ENCODE results near the gene SELENOF. TPM values are rescaled to one million over a fixed set of nuclear protein-coding genes. Genes with fewer than 3 reads are reported as not detected.

SELENOF gene
- total and polyA plus RNA-seq, 2 of the 13 experiments (the other 11 are each of a cell fraction or from before 2014, with no cell fraction given), result 133 to 163 TPM

GRCh38 chr1:86913896-86914600 lies at the start of gene SELENOF (continued):
- TF ChIP-seq HMGXB3 (CRISPR knock-in tag; IDR thresholded peaks at IDR 0.05; ENCODE audit: borderline replicate concordance), result peak; percentile 98
- TF ChIP-seq ZNF614 (CRISPR knock-in tag; IDR thresholded peaks at IDR 0.05; ENCODE audit: borderline replicate concordance), result no peak
- no peak for TF ChIP-seq MXD4 (CRISPR knock-in tag; IDR thresholded peaks at IDR 0.05)
- no peak; the same call in 1 of the 2 replicates for TF ChIP-seq RXRB (CRISPR knock-in tag; IDR thresholded peaks at IDR 0.05; ENCODE audit: borderline replicate concordance)
- peak; percentile 79 for TF ChIP-seq NFYB (CRISPR knock-in tag; IDR thresholded peaks at IDR 0.05)
- TF ChIP-seq KDM3A (CRISPR knock-in tag; IDR thresholded peaks at IDR 0.05; ENCODE audit: low read depth), result no peak
- TF ChIP-seq BHLHE40 (IDR thresholded peaks at IDR 0.05; ENCODE audit: low read length), result no peak
- TF ChIP-seq PCBP1 (IDR thresholded peaks at IDR 0.05; ENCODE audit: borderline replicate concordance, low read depth, low read length), result no peak
- TF ChIP-seq MXD3 (CRISPR knock-in tag; IDR thresholded peaks at IDR 0.05), result no peak
- TF ChIP-seq TMF1 (CRISPR knock-in tag; IDR thresholded peaks at IDR 0.05; ENCODE audit: low read depth), result no peak
- TF ChIP-seq ELF4 (CRISPR knock-in tag; IDR thresholded peaks at IDR 0.05; ENCODE audit: borderline replicate concordance), result no peak
- 0 out of 2 replicates have a peak, but pooled peaks have one; percentile 36 for TF ChIP-seq ZNF281 (CRISPR knock-in tag; IDR thresholded peaks at IDR 0.05; ENCODE audit: borderline replicate concordance)
- TF ChIP-seq ZNF350 (CRISPR knock-in tag; IDR thresholded peaks at IDR 0.05; ENCODE audit: borderline replicate concordance, low read depth), result peak; percentile 74; the same call in 1 of the 2 replicates
- TF ChIP-seq ZNF160 (CRISPR knock-in tag; IDR thresholded peaks at IDR 0.05), result no peak
- no peak; the same call in 1 of the 2 replicates for TF ChIP-seq SAFB2 (CRISPR knock-in tag; IDR thresholded peaks at IDR 0.05; ENCODE audit: borderline replicate concordance, low read depth)
- TF ChIP-seq MTA3 (CRISPR knock-in tag; IDR thresholded peaks at IDR 0.05), result no peak
- no peak for TF ChIP-seq NFE2 (CRISPR knock-in tag; IDR thresholded peaks at IDR 0.05)
- TF ChIP-seq EZH2 (conservative IDR thresholded peaks at IDR 0.05; ENCODE audit: low read depth, low read length), result no peak
- peak; percentile 35 for TF ChIP-seq ZNF574 (CRISPR knock-in tag; IDR thresholded peaks at IDR 0.05)
- no peak for TF ChIP-seq HDAC2 (CRISPR knock-in tag; IDR thresholded peaks at IDR 0.05)
